ENCODE results near the gene ERCC2.

DNA sequence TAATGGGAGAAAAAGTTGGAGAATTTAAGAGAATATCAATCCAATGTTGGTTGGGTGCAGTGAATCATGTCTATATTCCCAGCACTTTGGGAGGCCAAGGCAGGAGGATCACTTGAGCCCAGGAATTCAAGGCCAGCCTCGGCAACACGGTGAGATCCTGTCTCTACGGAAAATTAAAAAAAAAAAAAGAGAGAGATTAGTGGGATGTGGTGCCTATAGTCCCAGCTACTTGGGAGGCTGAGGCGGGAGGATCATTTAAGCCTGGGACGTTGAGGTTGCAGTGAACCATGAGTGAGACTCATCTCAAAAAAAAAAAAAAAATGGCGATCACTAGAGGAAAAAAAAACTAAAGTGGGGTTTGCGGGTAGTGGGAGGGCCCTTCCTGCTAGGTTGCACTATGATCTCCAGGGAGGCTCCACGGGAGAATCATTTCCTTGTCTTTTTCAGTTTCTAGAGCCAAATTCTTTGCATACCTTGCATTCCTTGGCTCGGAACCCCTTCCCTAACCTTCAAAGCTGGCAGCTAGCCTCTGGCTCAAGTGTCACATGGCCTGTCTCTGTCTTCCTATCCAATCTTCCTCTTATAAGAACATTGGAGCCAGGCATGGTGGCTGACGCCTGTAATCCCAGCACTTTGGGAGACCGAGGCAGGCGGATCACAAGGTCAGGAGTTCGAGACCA, 5.8 kb upstream of the ERCC2 start:
- TF ChIP-seq, protein P1, sequence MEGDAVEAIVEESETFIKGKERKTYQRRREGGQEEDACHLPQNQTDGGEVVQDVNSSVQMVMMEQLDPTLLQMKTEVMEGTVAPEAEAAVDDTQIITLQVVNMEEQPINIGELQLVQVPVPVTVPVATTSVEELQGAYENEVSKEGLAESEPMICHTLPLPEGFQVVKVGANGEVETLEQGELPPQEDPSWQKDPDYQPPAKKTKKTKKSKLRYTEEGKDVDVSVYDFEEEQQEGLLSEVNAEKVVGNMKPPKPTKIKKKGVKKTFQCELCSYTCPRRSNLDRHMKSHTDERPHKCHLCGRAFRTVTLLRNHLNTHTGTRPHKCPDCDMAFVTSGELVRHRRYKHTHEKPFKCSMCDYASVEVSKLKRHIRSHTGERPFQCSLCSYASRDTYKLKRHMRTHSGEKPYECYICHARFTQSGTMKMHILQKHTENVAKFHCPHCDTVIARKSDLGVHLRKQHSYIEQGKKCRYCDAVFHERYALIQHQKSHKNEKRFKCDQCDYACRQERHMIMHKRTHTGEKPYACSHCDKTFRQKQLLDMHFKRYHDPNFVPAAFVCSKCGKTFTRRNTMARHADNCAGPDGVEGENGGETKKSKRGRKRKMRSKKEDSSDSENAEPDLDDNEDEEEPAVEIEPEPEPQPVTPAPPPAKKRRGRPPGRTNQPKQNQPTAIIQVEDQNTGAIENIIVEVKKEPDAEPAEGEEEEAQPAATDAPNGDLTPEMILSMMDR (conservative IDR thresholded peaks at IDR 0.05; ENCODE audit: low read length) = no peak
- TF ChIP-seq EZH2phosphoT487 (IDR thresholded peaks at IDR 0.05; ENCODE audit: borderline replicate concordance) = no peak
